ENCODE results near the gene ZDHHC7.

The ZDHHC7 gene

GRCh38 chr16:85018529-85019236 lies 7.3 kb upstream of the ZDHHC7 start:
- DNase-seq (ENCODE audit: low read depth) = no peak

- no peak for DNase-seq (ENCODE audit: low read depth)
These were observed 6.3 kb upstream of the ZDHHC7 start for GRCh38 chr16:85017633-85018032.

DNA sequence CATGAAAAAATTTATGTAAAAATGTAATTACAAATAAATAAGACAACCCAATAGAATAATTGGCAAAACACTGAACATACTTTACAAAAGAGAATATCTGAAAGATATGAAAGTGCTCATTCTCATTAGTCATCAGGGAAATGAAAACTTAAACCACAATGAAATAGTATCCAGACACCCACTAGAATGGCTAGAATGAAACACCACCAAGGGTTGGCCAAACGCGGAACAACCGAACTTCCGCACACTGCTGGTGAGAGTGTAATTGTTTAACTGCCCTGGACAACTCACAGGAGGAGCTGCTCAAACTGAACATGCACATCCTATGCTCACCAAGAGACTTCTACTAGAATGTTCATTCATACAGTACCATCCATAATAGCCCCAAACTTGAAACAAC lies 5.8 kb upstream of the ZDHHC7 start:
- no peak for DNase-seq (ENCODE audit: low read depth)

- no peak for DNase-seq (ENCODE audit: low read depth)
These were observed 4.3 kb upstream of the ZDHHC7 start for GRCh38 chr16:85015481-85016187.

DNA sequence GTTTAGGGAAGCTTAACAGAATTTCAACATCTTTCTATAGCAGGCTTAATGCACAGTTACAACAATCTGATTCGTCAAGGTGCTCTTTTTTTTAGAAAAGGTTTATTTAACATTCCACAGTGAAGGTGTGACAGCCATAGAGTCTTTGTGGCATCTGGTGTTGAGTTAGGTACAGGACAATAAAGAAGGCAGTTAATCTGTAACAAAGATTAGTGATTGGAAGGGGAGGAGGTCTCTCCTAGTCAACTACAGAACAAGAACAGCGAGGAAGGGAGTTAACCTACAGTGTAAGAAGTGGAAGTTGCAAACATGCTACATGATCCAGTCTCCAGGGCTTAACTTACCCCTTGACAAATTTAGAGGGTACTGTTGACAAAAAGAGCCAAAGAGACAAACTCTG lies 3.0 kb upstream of the ZDHHC7 start:
- DNase-seq (ENCODE audit: low read depth) = no peak

DNA sequence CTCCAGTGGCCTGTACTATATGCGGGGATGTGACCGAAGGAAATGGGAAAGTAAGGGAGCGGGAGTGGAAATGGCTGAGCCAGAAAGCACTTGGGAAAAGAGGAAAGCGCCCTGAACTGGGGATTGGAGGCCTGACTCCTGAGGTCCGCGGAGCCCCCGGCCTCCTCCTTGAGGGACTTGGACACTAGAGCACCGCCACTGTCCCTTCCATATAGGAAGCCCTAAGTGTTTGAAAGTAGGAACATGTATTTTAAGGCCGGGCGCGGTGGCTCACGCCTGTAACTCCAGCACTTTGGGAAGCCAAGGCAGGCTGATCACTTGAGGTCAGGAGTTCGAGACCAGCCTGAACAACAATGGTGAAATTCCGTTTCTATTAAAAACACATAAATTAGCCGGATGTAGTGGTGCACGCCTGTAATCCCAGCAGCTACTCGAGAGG lies 530 bp upstream of the ZDHHC7 start:
- no peak for DNase-seq (ENCODE audit: low read depth)

GRCh38 chr16:85010446-85010930 lies 847 bp downstream of the ZDHHC7 start:
- DNase-seq (ENCODE audit: low read depth) = no peak

- DNase-seq (ENCODE audit: low read depth) = no peak
These were observed 3.1 kb downstream of the ZDHHC7 start for GRCh38 chr16:85008271-85008670.

DNA sequence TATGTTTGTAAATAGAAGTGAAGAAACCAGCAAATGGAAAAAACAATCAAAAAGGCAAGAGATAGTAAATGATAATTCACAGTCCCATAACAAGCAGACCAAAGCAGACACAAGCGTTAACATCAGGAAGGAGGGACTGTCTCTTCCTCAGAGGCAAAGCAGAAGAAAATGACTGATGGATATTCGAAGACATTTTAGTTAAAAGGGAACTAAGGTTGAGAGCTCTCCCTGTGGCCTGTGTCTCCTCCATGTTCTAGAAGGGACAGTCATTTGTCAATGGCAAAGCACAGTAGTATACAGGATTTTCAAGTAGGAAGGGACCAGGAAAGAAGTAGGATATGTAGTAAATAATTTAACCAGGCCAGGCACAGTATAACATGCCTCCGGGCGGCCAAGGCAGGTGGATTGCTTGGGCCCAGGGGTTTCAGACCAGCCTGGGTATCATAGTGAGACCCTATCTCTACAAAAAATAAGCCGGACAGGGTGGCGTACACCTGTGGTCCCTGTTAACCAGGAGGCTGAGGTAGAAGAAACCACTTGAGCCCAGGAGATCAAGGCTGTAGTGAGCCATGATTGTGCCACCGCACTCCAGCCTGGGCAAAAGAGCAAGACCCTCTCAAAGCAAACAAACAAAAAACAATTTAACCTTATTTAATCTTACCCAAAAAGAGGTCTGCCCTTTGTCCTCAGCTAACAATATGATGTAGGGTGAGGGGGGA lies 3.7 kb downstream of the ZDHHC7 start:
- DNase-seq (ENCODE audit: low read depth) = no peak

DNA sequence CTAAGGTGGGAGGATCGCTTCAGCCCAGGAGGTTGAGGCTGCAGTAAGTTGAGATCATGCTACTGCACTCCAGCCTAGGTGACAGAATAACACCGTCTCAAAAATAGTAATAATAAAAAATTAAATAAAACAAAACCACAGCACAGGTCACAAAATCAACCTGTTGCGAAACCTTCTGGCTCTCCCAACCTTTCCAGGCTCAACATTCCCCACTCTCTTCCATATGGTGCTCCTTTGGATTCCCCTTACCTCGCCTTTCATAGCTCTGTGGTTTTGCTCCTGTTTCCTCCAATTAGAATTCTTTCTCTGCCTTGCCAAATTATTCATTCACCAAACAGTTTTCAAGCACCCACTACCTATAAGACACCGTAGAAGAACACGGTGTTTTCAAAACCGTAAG lies 4.7 kb downstream of the ZDHHC7 start:
- no peak for DNase-seq (ENCODE audit: low read depth)

DNA sequence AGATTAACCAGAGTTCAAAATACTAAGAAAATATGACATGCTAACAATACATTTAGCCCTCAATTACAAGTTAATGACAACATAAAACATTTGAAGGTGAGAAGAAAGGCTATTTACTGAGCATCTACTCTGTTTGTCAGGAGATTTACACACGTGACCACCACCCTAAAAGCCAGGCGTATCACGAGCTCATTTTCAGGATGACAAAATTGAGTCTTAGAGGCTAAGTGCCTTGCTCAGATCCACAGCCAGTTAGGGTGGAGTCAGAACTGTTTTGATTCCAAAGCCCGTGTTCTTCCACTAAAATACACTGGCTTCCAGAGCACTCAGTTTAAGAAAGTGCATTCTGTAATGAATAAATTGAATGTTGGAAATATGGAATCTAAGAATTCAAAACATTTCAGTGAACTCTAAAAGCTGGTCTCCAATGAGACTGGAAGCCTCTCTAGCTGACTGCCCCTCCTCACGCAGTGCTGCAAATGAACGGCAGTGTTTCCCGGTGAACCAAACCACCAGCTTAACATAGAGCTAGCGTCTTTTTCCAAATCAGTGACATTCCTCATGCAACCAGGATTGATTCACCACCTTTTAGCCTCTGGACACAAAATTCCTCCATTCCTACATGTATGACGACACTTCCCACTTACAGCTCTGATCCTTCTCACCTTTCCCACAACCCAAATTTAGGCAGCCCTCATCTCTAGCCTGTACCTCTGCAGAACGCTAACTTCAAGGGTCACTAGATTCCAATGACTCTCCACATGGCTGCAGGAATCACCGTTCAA lies 5.9 kb downstream of the ZDHHC7 start:
- DNase-seq (ENCODE audit: low read depth) = no peak

GRCh38 chr16:85004587-85005205 lies 6.6 kb downstream of the ZDHHC7 start:
- DNase-seq (ENCODE audit: low read depth) = no peak

- DNase-seq (ENCODE audit: low read depth) = no peak
These were observed 7.4 kb downstream of the ZDHHC7 start for GRCh38 chr16:85003725-85004586.

GRCh38 chr16:85003076-85003475 lies 8.3 kb downstream of the ZDHHC7 start:
- no peak for DNase-seq (ENCODE audit: low read depth)

- no peak for DNase-seq (ENCODE audit: low read depth)
These were observed 8.7 kb downstream of the ZDHHC7 start for GRCh38 chr16:85002608-85003007.

GRCh38 chr16:85002099-85002541 lies 9.2 kb downstream of the ZDHHC7 start:
- DNase-seq (ENCODE audit: low read depth) = no peak

DNA sequence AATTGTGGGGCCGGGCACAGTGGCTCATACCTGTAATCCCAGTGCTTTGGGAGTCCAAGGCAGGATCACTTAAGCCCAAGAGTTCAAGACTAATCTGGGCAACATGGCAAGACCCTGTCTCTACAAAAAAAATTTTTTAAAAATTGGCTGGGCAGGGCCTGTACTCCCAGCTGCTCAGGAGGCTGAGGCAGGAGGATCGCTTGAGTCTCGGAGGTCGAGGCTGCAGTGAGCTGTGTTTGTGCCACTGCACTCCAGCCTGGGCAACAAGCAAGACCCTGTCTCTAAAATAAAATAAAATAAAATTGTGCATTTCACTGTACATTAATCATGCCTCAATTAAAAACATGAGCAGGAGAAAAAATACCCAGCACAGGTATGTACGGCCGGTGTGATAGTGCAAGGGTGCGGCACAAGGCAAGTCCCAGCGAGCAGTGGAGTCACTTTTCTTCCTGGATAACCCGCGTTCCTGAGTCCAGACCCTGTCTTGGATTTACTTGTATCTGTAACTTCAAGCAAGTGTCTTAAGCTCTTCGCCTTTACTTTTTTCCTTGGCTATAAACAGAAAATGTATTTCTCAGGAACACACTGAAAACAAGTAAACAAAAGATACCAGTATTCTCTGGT lies 11.4 kb downstream of the ZDHHC7 start:
- no peak for DNase-seq (ENCODE audit: low read depth)

DNA sequence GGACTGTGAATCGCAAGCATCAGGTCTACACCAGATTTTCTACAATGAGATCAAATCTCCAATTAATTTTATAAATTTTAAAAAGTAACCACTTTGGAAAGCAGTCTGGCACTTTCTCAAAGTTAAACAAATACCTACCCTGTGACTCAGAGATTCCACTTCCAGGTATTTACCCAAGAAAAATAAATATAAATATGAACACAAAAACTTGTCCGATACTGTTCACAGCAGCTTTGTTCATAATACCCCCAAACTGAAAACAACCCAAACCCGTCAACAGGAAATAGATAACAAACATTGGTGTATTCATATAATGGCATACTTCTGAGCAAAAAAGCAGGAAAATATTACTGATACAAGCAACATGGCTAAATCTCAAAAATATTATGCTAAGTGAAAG lies 12.1 kb downstream of the ZDHHC7 start:
- DNase-seq (ENCODE audit: low read depth) = no peak

GRCh38 chr16:84996365-84996764 lies 15.0 kb downstream of the ZDHHC7 start:
- DNase-seq (ENCODE audit: low read depth) = no peak

GRCh38 chr16:84995663-84996062 lies 15.7 kb downstream of the ZDHHC7 start:
- DNase-seq (ENCODE audit: low read depth) = no peak
